ENCODE data around the gene CLECL1.
A peak's percentile ranks its signal among the peaks of the same experiment; 100 is the strongest.
"Not testable (repeated sequence)": the region's sequence is repeated elsewhere in the genome, so short reads cannot be mapped to it uniquely, and the experiment has no call there.

The CLECL1 gene

GRCh38 chr12:9701380-9702154 is 31.3 kb downstream of the CLECL1 start:
- in situ Hi-C loops (cut with MboI; ENCODE audit: low pct_unique_long_range_greater_than_20kb, low sequenced_read_pairs) = no loop called here
- no peak for DNase-seq

DNA sequence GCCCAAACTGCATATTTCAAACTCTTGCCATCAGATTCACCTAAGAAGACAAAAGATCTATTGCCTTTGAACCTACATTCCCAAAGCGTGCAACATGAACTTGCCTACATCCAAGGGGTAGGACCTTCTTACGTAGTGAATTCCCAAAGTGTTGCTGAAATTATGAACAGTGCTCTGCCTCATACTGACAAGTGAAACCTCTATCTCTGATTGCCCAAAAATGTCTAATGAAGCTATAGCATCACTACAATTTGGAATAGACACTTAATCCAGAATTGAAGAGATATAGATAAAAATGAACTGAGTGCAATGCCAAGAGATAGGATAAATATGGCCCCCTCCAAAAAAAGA is 32.3 kb downstream of the CLECL1 start:
- no peak for DNase-seq
- in situ Hi-C loops (cut with MboI; ENCODE audit: low pct_unique_long_range_greater_than_20kb, low sequenced_read_pairs) = no loop called here

DNA sequence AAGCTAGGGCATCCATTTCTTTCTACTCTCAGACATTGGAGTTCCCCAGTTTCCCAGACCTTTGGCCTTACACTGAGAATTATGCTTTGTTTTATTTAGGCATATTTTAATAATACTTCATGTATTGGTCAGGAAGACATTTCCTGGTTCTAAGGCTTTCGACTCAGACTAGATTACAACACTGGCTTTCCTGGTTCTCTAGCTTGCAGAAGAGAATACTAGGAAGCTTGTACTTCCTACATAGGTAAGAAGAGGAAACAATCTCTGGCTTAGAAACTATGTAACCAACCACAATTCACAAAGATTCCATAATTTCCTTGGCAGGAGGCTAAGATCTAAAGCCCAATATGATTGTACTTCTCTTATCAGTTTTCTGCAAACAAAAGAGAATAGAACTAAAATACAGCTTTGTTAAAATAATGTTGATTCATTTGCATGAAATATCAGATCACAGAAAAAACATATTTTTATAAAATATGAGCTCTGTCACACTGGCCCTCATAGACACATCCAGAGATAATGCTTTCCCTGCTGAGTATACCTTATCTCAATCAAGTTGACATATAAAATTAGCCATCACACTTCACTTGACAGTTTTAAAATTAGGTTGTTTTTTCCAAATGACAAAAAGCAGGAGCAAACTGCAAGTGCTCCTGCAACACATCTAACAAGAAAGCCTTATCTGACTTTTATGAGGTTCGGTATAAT is 32.8 kb downstream of the CLECL1 start:
- in situ Hi-C loops (cut with MboI; ENCODE audit: low pct_unique_long_range_greater_than_20kb, low sequenced_read_pairs) = no loop called here
- DNase-seq = no peak

DNA sequence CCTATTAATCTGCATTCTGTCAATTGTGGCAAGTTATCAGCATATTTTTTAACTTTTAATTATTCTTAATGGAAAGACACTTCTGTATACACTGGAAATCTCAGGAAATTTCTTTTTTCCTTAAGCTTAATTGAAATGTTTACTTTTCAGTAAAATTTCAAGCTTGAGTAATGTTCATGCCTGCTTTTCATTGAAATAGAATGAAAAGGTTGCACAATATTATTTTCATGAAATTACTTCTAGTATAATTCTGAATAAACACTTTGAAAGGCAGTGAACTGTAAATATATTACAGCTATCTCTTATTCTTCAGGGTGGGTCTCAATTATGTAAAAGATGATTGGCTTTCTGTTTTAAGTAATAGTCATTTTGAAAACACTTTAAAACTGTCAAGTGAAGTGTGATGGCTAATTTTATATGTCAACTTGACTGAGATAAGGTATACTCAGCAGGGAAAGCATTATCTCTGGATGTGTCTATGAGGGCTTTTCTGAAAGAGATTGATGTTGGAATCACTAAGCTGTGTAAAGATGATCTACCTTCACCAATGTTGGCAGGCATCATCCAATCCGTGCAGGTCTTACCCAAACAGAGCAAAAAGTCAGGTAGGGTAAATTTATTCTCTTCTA is 33.5 kb downstream of the CLECL1 start:
- in situ Hi-C loops (cut with MboI; ENCODE audit: low pct_unique_long_range_greater_than_20kb, low sequenced_read_pairs) = no loop called here
- DNase-seq = no peak

- in situ Hi-C loops (cut with MboI; ENCODE audit: low pct_unique_long_range_greater_than_20kb, low sequenced_read_pairs) = no loop called here
- DNase-seq = no peak
Measured at GRCh38 chr12:9698681-9699080, 34.2 kb downstream of the CLECL1 start.

- in situ Hi-C loops (cut with MboI; ENCODE audit: low pct_unique_long_range_greater_than_20kb, low sequenced_read_pairs) = no loop called here
- DNase-seq = no peak
Measured at GRCh38 chr12:9697619-9698018, 35.3 kb downstream of the CLECL1 start.

DNA sequence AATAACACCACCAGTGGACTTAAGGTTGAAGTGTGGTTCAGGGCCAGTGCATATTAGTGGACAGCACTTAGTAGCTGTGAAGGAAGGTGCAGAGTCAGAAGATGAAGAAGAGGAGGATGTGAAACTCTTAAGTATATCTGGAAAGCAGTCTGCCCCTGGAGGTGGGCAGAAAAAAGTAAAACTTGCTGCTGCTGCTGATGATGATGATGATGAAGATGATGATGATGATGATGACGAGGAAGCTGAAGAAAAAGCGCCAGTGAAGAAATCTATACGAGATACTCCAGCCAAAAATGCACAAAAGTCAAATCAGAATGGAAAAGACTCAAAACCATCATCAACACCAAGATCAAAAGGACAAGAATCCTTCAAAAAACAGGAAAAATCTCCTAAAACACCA is 37.2 kb downstream of the CLECL1 start:
- DNase-seq; in situ Hi-C loops (cut with MboI; ENCODE audit: low pct_unique_long_range_greater_than_20kb, low sequenced_read_pairs): not testable (repeated sequence)

DNA sequence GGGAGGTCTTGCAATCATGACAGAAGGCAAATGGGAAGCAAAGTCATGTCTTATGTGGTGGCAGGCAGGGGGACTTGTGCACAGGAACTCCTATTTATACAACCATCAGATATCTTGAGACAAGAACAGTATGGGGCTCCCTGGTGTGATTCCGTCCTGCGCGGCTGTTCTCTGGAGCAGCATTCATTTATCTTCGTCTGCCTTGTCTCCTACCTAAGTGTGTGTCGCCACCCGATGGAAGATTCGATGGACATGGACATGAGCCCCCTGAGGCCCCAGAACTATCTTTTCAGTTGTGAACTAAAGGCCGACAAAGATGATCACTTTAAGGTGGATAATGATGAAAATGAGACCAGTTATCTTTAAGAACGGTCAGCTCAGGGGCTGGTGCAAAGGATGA is 37.7 kb downstream of the CLECL1 start:
- in situ Hi-C loops (cut with MboI; ENCODE audit: low pct_unique_long_range_greater_than_20kb, low sequenced_read_pairs) = not testable (repeated sequence)
- peak; percentile 36 for DNase-seq

DNA sequence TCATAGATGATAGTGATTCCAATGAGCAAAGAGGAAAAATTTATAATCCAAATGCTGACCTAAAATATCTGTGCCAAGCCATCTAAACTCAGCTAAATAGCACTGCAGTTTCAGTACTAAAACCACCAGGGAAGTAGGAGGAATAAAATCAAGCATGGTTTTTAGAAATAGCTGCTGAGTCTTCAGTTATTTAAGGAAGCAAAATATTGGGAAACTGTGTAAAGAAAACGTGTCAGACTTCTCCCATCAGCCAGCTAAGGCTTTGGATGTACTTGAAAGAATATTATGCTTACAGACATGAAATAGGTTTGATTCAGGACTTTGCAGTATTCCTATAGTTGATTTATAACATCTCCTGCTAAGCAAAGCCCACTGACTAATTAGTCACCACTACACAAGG is 38.7 kb downstream of the CLECL1 start:
- no peak for DNase-seq
- in situ Hi-C loops (cut with MboI; ENCODE audit: low pct_unique_long_range_greater_than_20kb, low sequenced_read_pairs) = no loop called here

DNA sequence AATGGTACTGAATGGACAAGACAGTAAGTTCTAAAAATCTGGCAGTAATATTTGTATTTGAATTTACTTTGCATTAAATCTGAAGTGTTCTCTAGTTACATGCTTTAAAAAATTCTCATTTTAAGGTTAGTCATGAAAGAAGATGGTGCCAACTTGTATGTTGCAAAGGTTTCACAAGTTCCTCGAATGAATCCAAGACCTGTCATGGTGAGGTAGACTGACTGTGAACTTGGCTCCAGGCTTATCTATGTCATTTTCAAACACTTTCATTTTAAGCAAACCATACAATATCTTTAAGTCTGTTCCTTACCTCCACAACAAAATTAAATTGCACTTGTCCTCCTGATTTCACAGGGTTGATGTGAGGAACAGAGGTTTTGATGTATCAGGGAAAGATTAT is 40.0 kb downstream of the CLECL1 start:
- in situ Hi-C loops (cut with MboI; ENCODE audit: low pct_unique_long_range_greater_than_20kb, low sequenced_read_pairs) = no loop called here
- DNase-seq = no peak

DNA sequence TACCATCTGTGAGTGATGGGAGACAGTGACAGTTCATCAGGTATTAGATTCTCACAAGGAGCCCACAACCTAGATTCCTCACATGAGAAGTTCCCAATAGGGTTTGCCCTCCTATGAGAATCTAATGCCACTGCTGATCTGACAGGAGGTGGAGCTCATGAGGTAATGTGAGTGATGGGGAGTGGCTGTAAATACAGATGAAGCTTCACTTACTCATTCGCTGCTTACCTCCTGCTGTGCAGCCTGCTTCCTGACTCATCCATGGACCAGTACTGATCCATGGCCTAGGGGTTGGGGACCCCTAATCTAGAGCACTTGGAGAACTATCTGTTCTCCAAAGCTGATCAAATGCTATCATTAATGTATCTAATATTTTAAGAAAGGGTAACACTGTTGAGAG is 45.7 kb downstream of the CLECL1 start:
- DNase-seq = no peak
- in situ Hi-C loops (cut with MboI; ENCODE audit: low pct_unique_long_range_greater_than_20kb, low sequenced_read_pairs) = no loop called here

DNA sequence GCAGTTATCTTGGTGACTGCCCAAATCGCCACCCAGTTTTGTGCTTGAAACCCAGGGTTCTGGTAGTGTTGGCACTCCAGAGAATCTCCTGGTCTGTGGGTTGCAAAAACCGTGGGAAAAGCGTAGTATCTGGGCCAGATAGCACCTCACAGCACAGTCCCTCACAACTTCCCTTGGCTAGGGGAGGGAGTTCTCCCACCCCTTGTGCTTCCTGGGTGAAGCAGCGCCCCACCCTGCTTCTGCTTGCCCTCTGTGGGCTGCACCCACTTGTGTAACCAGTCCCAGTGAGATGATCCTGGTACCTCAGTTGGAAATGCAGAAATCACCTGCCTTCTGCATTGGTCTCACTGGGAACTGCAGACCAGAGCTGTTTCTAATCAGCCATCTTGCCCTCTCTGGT is 47.0 kb downstream of the CLECL1 start:
- DNase-seq = no peak
- in situ Hi-C loops (cut with MboI; ENCODE audit: low pct_unique_long_range_greater_than_20kb, low sequenced_read_pairs) = no loop called here

- DNase-seq; in situ Hi-C loops (cut with MboI; ENCODE audit: low pct_unique_long_range_greater_than_20kb, low sequenced_read_pairs): not testable (repeated sequence)
Measured at GRCh38 chr12:9685366-9685765, 47.5 kb downstream of the CLECL1 start.

DNA sequence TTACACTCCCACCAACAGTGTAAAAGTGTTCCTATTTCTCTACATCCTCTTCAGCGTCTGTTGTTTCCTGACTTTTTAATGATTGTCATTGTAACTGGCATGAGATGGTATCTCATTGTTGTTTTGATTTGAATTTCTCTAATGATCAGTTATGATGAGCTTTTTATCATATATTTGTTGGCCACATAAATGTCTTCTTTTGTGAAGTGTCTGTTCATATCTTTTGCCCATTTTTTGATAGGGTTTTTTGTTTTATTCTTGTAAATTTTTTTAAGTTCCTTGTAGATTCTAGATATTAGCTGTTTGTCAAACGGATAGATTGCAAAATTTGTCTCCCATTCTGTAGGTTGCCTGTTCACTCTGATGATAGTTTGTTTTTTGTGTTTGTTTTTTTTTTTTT is 49.9 kb downstream of the CLECL1 start:
- in situ Hi-C loops (cut with MboI; ENCODE audit: low pct_unique_long_range_greater_than_20kb, low sequenced_read_pairs); DNase-seq: not testable (repeated sequence)

- in situ Hi-C loops (cut with MboI; ENCODE audit: low pct_unique_long_range_greater_than_20kb, low sequenced_read_pairs); DNase-seq: not testable (repeated sequence)
Measured at GRCh38 chr12:9682508-9682907, 50.4 kb downstream of the CLECL1 start.

DNA sequence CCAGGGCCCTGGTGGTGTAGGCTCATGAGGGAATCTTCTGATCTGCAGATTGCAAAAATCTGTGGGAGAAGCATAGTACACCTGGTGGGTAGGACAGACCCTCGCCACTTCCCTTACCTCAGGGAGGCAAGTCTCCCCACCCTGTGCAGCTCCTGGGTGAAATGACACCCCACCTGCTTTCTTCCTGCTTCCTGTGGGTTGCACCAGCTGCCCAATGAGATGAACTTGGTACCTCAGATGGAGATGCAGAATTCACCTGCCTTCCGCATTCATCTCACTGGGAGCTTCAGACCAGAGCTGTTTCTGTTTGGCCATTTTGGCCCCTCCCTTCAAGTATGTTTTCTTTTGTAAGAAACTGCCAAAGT is 58.7 kb downstream of the CLECL1 start:
- in situ Hi-C loops (cut with MboI; ENCODE audit: low pct_unique_long_range_greater_than_20kb, low sequenced_read_pairs) = no loop called here
- no peak for DNase-seq

GRCh38 chr12:9673404-9674225 is 59.3 kb downstream of the CLECL1 start:
- peak; percentile 80 for DNase-seq
- in situ Hi-C loops (cut with MboI; ENCODE audit: low pct_unique_long_range_greater_than_20kb, low sequenced_read_pairs) = no loop called here
